Measurements from ENCODE around the gene GJC1. TPM values are rescaled to one million over a fixed set of nuclear protein-coding genes. Genes with fewer than 3 reads are reported as not detected.

The GJC1 gene
- total RNA-seq, 1 experiment from 2014 or later: 119 TPM

- H3K4me2 ChIP-seq (ENCODE audit: insufficient read depth, insufficient read length, low read length): no peak overlapping the region
- Mint-ChIP-seq H3K27ac (no peak overlapping the region), H3K36me3 (ENCODE audit: insufficient read depth in 1 of 3, low read depth in 3 of 3) (peaks cover 27 to 83% (median 64%) of the 10 kb centered on the region in 3 experiments), H3K4me1 (no peaks in the 10 kb centered on the region), H3K9me3 (no peaks in the 10 kb centered on the region), H3K27me3 (ENCODE audit: low read depth) (no peaks in the 10 kb centered on the region), H3K4me3 (no peak overlapping the region)
- no peak for DNase-seq
- H3K4ac ChIP-seq (ENCODE audit: low read depth, low read length): no peak overlapping the region
- H2BK12ac ChIP-seq (ENCODE audit: insufficient read length, low read depth, low read length): no peak overlapping the region
- H4K20me1 ChIP-seq (ENCODE audit: control insufficient read depth, insufficient read depth, insufficient read length): no peaks in the 10 kb centered on the region
- no peak overlapping the region for H3K9ac ChIP-seq (ENCODE audit: extremely low read depth, insufficient read length, low read length)
- no peak overlapping the region for H4K5ac ChIP-seq (ENCODE audit: insufficient read length, low read depth, low read length)
- no CpG with 5 or more reads among the region's 5 CpGs for WGBS (ENCODE audit: extremely low coverage, insufficient read length, low lambda C conversion rate)
- no peak overlapping the region for H3K56ac ChIP-seq (ENCODE audit: insufficient read length, low read depth, low read length)
- H3K14ac ChIP-seq (ENCODE audit: insufficient read depth, low read length): no peak overlapping the region
- no peak overlapping the region for H4K91ac ChIP-seq (ENCODE audit: insufficient read length, low read depth, low read length)
- H3K27me3 ChIP-seq (ENCODE audit: insufficient read depth, low read length): no peaks in the 10 kb centered on the region
- H3K23ac ChIP-seq (ENCODE audit: insufficient read length, low read depth, low read length): no peak overlapping the region
- no peak overlapping the region for H3K18ac ChIP-seq (ENCODE audit: insufficient read length, low read depth, low read length)
- no peak overlapping the region for H3K27ac ChIP-seq (ENCODE audit: insufficient read length, low read depth, low read length)
- H2AK5ac ChIP-seq (ENCODE audit: insufficient read length, low read length): no peak overlapping the region
- no peak for TF ChIP-seq CTCF (conservative IDR thresholded peaks at IDR 0.05)
- H2AFZ ChIP-seq (ENCODE audit: low read length): no peak overlapping the region
- no peak overlapping the region for H2BK20ac ChIP-seq (ENCODE audit: low read depth, low read length, poor library complexity, severe bottlenecking)
- H3K9me3 ChIP-seq (ENCODE audit: control insufficient read depth, low read depth, low read length): no peaks in the 10 kb centered on the region
- no peak overlapping the region for H2BK120ac ChIP-seq (ENCODE audit: low read depth, low read length, poor library complexity, severe bottlenecking)
- H3K79me2 ChIP-seq (ENCODE audit: insufficient read depth, low read length): no peaks in the 10 kb centered on the region
- H3K4me1 ChIP-seq (ENCODE audit: insufficient read depth, low read length): no peaks in the 10 kb centered on the region
- no peak overlapping the region for H3T11ph ChIP-seq (ENCODE audit: low read length)
- no peaks in the 10 kb centered on the region for H3K23me2 ChIP-seq (ENCODE audit: insufficient read length, low read depth, low read length, poor library complexity, severe bottlenecking)
- no peak overlapping the region for H2BK15ac ChIP-seq (ENCODE audit: low read depth, low read length)
- H3K79me1 ChIP-seq (ENCODE audit: insufficient read depth, low read depth, low read length, poor library complexity, severe bottlenecking): no peaks in the 10 kb centered on the region
- no peak overlapping the region for H4K8ac ChIP-seq (replicated peaks; ENCODE audit: insufficient read length, low read depth, low read length)
- no peak overlapping the region for H2BK5ac ChIP-seq (ENCODE audit: insufficient read length, low read length)
Observed at GRCh38 chr17:44877121-44877520, 47.0 kb upstream of the GJC1 start.
